ENCODE data around the gene AK4. TPM values are rescaled to one million over a fixed set of nuclear protein-coding genes. Genes with fewer than 3 reads are reported as not detected.
"Not testable (repeated sequence)": the region's sequence is repeated elsewhere in the genome, so short reads cannot be mapped to it uniquely, and the experiment has no call there.

The AK4 gene
- total RNA-seq, 4 donors from 2014 or later = 7.8 to 13.9 (median 9.8) TPM

- Histone ChIP-seq H3K27ac (no peak overlapping the region), H3K27me3 (no peaks in the 10 kb centered on the region), H3K9me3 (no peaks in the 10 kb centered on the region), H3K4me3 (replicated peaks in 1 of 3) (no peak overlapping the region), H3K4me1 (peaks cover 0 to 5% of the 10 kb centered on the region in 2 donors), H3K36me3 (no peaks in the 10 kb centered on the region)
- no peak for DNase-seq
- intact Hi-C loops (cut with DNase I) = no loop called here
- TF ChIP-seq POLR2A (IDR thresholded peaks at IDR 0.05) (no peak), CTCF (IDR thresholded peaks at IDR 0.05) (no peak)
- 93% methylated on average over 23 of the region's 23 CpGs for whole genome bisulfite sequencing, 2 donors
Measured at GRCh38 chr1:65150583-65151263, 2.7 kb downstream of the AK4 start.

- no peak overlapping the region for H3K27ac ChIP-seq
- no peak overlapping the region for H3K4me3 ChIP-seq (replicated peaks in 1 of 3)
- intact Hi-C loops (cut with DNase I) = no loop called here
- 95 to 100% methylated on average over 1 of the region's 1 CpG for WGBS, 2 donors
- H3K4me1 ChIP-seq = peaks cover 0 to 5% of the 10 kb centered on the region in 2 donors
- H3K9me3 ChIP-seq = no peaks in the 10 kb centered on the region
- TF ChIP-seq CTCF (IDR thresholded peaks at IDR 0.05) (no peak), POLR2A (IDR thresholded peaks at IDR 0.05) (no peak)
- no peak for DNase-seq
- no peaks in the 10 kb centered on the region for H3K36me3 ChIP-seq
- no peaks in the 10 kb centered on the region for H3K27me3 ChIP-seq
Measured at GRCh38 chr1:65151641-65152040, 3.6 kb downstream of the AK4 start.

- intact Hi-C loops (cut with DNase I) = no loop called here
- no peaks in the 10 kb centered on the region for H3K27me3 ChIP-seq
- H3K27ac ChIP-seq = no peak overlapping the region
- TF ChIP-seq CTCF (IDR thresholded peaks at IDR 0.05) (no peak), POLR2A (IDR thresholded peaks at IDR 0.05) (no peak)
- no peaks in the 10 kb centered on the region for H3K9me3 ChIP-seq
- no peaks in the 10 kb centered on the region for H3K36me3 ChIP-seq
- no peak for DNase-seq
- no peaks in the 10 kb centered on the region for H3K4me1 ChIP-seq
- WGBS, 2 donors = 96% methylated on average over 4 of the region's 4 CpGs
- no peak overlapping the region for H3K4me3 ChIP-seq (replicated peaks in 1 of 3)
Measured at GRCh38 chr1:65153635-65154034, 5.6 kb downstream of the AK4 start.

GRCh38 chr1:65156910-65157545 lies 9.0 kb downstream of the AK4 start:
- H3K27me3 ChIP-seq = no peaks in the 10 kb centered on the region
- 89 to 96% methylated on average over 2 of the region's 2 CpGs for WGBS, 2 donors
- DNase-seq = no peak
- no peak overlapping the region for H3K4me3 ChIP-seq (replicated peaks in 1 of 3)
- intact Hi-C loops (cut with DNase I) = no loop called here
- TF ChIP-seq CTCF (IDR thresholded peaks at IDR 0.05) (no peak), POLR2A (IDR thresholded peaks at IDR 0.05) (no peak)
- no peak overlapping the region for H3K27ac ChIP-seq
- H3K9me3 ChIP-seq = no peaks in the 10 kb centered on the region
- H3K4me1 ChIP-seq = no peaks in the 10 kb centered on the region
- no peaks in the 10 kb centered on the region for H3K36me3 ChIP-seq

GRCh38 chr1:65157546-65157941 lies 9.5 kb downstream of the AK4 start:
- Histone ChIP-seq H3K27ac (no peak overlapping the region), H3K36me3 (no peaks in the 10 kb centered on the region), H3K4me3 (replicated peaks in 1 of 3) (no peak overlapping the region), H3K9me3 (no peaks in the 10 kb centered on the region), H3K4me1 (no peaks in the 10 kb centered on the region), H3K27me3 (no peaks in the 10 kb centered on the region)
- 80 to 85% methylated on average over 4 of the region's 4 CpGs for WGBS, 2 donors
- intact Hi-C loops (cut with DNase I) = no loop called here
- TF ChIP-seq POLR2A (IDR thresholded peaks at IDR 0.05) = no peak
- TF ChIP-seq CTCF (IDR thresholded peaks at IDR 0.05) = no peak
- no peak for DNase-seq

- intact Hi-C loops (cut with DNase I); H3K27me3 ChIP-seq; H3K9me3 ChIP-seq; H3K36me3 ChIP-seq; H3K4me1 ChIP-seq; DNase-seq; H3K4me3 ChIP-seq (replicated peaks in 1 of 3); H3K27ac ChIP-seq: not testable (repeated sequence)
- 95 to 100% methylated on average over 4 of the region's 4 CpGs for WGBS, 2 donors
Measured at GRCh38 chr1:65159291-65159688, 11.3 kb downstream of the AK4 start.
